Activated CD8-positive, alpha-beta T cell treated with anti-CD3 and anti-CD28 coated beads for 36 hours (primary cell): ENCODE data around the gene CEACAM1. TPM values are rescaled to one million over a fixed set of nuclear protein-coding genes. Genes with fewer than 3 reads are reported as not detected.
A peak's percentile ranks its signal among the peaks of the same experiment; 100 is the strongest.

Source experiments
- ATAC-seq: fragments of 200-7000 bp; cut with Tn5 transposase; one replicate; pipeline ENCODE4 v1.10.0; 2021; ENCODE audit warnings: mild to moderate bottlenecking, moderate library complexity
- CTCF ChIA-PET: fragments of 350-600 bp; sonication (Branson Sonifier 250); formaldehyde crosslinking; loops from one replicate; lab custom pipeline; 2021; ENCODE audit warnings: antibody characterized with exemption; lab: Charles Lee
- POLR2A ChIA-PET: fragments of 350-600 bp; sonication (Branson Sonifier 250); formaldehyde crosslinking; loops from one replicate; lab custom pipeline; 2021; ENCODE audit warnings: antibody characterized with exemption; lab: Charles Lee
- DNase-seq: peaks from one replicate; pipeline ENCODE4 v3.0.0-alpha.2; 2020
- H3K27ac Mint-ChIP-seq: one replicate; pipeline ENCODE4 v1.8.0; 2021; ENCODE audit warnings: mild to moderate bottlenecking, mixed read lengths
- H3K27me3 Mint-ChIP-seq: one replicate; pipeline ENCODE4 v1.8.0; 2021; ENCODE audit warnings: mixed read lengths
- H3K36me3 Mint-ChIP-seq: one replicate; pipeline ENCODE4 v1.8.0; 2021; ENCODE audit warnings: low read depth, mixed read lengths
- H3K4me1 Mint-ChIP-seq: one replicate; pipeline ENCODE4 v1.8.0; 2021; ENCODE audit warnings: low read depth, mixed read lengths
- H3K4me3 Mint-ChIP-seq: one replicate; pipeline ENCODE4 v1.8.0; 2021; ENCODE audit warnings: mild to moderate bottlenecking, moderate library complexity, mixed read lengths
- H3K9me3 Mint-ChIP-seq: one replicate; pipeline ENCODE4 v1.8.0; 2021; ENCODE audit warnings: mixed read lengths
- CTCF ChIP-seq: fragments of 200-600 bp; IDR thresholded peaks from one replicate; pipeline ENCODE4 v1.8.0; 2022; ENCODE audit warnings: antibody characterized with exemption, mild to moderate bottlenecking
- intact Hi-C: fragments of 100-400 bp; cut with micrococcal nuclease; formaldehyde crosslinking; loops from one replicate; pipeline ENCODE4 v1.10.0; 2022
- total RNA-seq, 2 experiments: library from RNA; stranded (reverse); gene quantifications; one replicate each; pipeline ENCODE4 v1.2.3, GENCODE V29; 2021

CEACAM1 gene
- total RNA-seq, 2 experiments from 2014 or later: 5.2 to 5.3 TPM

GRCh38 chr19:42512743-42513304 is 15.5 kb downstream of the CEACAM1 start:
- H3K27ac Mint-ChIP-seq: peak overlapping the region; percentile 17
- CTCF ChIA-PET: no interaction called here
- DNase-seq: peak; percentile 48
- POLR2A ChIA-PET: no interaction called here
- H3K4me1 Mint-ChIP-seq: peaks cover 30% of the 10 kb centered on the region
- no peaks in the 10 kb centered on the region for H3K27me3 Mint-ChIP-seq
- peak; percentile 65 for ATAC-seq
- H3K9me3 Mint-ChIP-seq: no peaks in the 10 kb centered on the region
- H3K36me3 Mint-ChIP-seq: peaks cover 2% of the 10 kb centered on the region
- TF ChIP-seq CTCF: no peak
- H3K4me3 Mint-ChIP-seq: no peak overlapping the region
- intact Hi-C loops: no loop called here

GRCh38 chr19:42512130-42512636 is 16.1 kb downstream of the CEACAM1 start:
- TF ChIP-seq CTCF: no peak
- H3K9me3 Mint-ChIP-seq: no peaks in the 10 kb centered on the region
- ChIA-PET POLR2A (no interaction called here), CTCF (interaction anchor here (0.6 kb wide), 1 partner anchor 399 kb away, joined by 4 read pairs; no protein-coding TSS in a partner anchor)
- intact Hi-C loops: no loop called here
- H3K4me3 Mint-ChIP-seq: no peak overlapping the region
- H3K36me3 Mint-ChIP-seq: peaks cover 2% of the 10 kb centered on the region
- peak overlapping the region; percentile 17 for H3K27ac Mint-ChIP-seq
- peaks cover 30% of the 10 kb centered on the region for H3K4me1 Mint-ChIP-seq
- DNase-seq (peak; percentile 19), ATAC-seq (no peak)
- H3K27me3 Mint-ChIP-seq: no peaks in the 10 kb centered on the region

- CTCF ChIA-PET: no interaction called here
- H3K9me3 Mint-ChIP-seq: no peaks in the 10 kb centered on the region
Measured at GRCh38 chr19:42511340-42511739, 16.9 kb downstream of the CEACAM1 start.

GRCh38 chr19:42508892-42509444 is 19.3 kb downstream of the CEACAM1 start:
- CTCF ChIA-PET: no interaction called here
- no peaks in the 10 kb centered on the region for H3K27me3 Mint-ChIP-seq
- ATAC-seq (peak; percentile 49), DNase-seq (peak; percentile 22)
- POLR2A ChIA-PET: no interaction called here
- intact Hi-C loops: no loop called here
- peaks cover 2% of the 10 kb centered on the region for H3K36me3 Mint-ChIP-seq
- no peaks in the 10 kb centered on the region for H3K9me3 Mint-ChIP-seq
- H3K4me1 Mint-ChIP-seq: peaks cover 37% of the 10 kb centered on the region
- H3K4me3 Mint-ChIP-seq: no peak overlapping the region
- H3K27ac Mint-ChIP-seq: no peak overlapping the region
- TF ChIP-seq CTCF: no peak

More at GRCh38 chr19:42511340-42511739, 16.9 kb downstream of the CEACAM1 start:
- Mint-ChIP-seq H3K27me3 (no peaks in the 10 kb centered on the region), H3K4me3 (no peak overlapping the region), H3K27ac (no peak overlapping the region), H3K36me3 (peaks cover 2% of the 10 kb centered on the region), H3K4me1 (peaks cover 30% of the 10 kb centered on the region)
- no peak for ATAC-seq
- DNase-seq: no peak
- TF ChIP-seq CTCF: no peak
- POLR2A ChIA-PET: no interaction called here
- intact Hi-C loops: no loop called here

GRCh38 chr19:42505066-42505465 is 23.2 kb downstream of the CEACAM1 start:
- no peak for DNase-seq
- peaks cover 29% of the 10 kb centered on the region for H3K4me1 Mint-ChIP-seq
- POLR2A ChIA-PET: no interaction called here
- TF ChIP-seq CTCF: no peak
- no peak for ATAC-seq
- H3K4me3 Mint-ChIP-seq: no peak overlapping the region
- intact Hi-C loops: no loop called here
- no peaks in the 10 kb centered on the region for H3K36me3 Mint-ChIP-seq
- H3K27ac Mint-ChIP-seq: peak overlapping the region; percentile 3
- H3K27me3 Mint-ChIP-seq: no peaks in the 10 kb centered on the region
- CTCF ChIA-PET: interaction anchor here (1.3 kb wide), 1 partner anchor 65 kb away, joined by 3 read pairs; no protein-coding TSS in a partner anchor
- no peaks in the 10 kb centered on the region for H3K9me3 Mint-ChIP-seq
